Stimulated activated naive CD4-positive, alpha-beta T cell (primary cell): Measurements from ENCODE around the gene FRMD5.
"Not testable (repeated sequence)": the region's sequence is repeated elsewhere in the genome, so short reads cannot be mapped to it uniquely, and the experiment has no call there.

ENCODE experiments used
- DNase-seq, 6 experiments: peaks; one replicate each; lab custom pipeline; 2025; lab: John Stamatoyannopoulos, UW

The FRMD5 gene

GRCh38 chr15:44032820-44033219 lies 162.3 kb downstream of the FRMD5 start:
- DNase-seq, result not testable (repeated sequence)

GRCh38 chr15:44029940-44030568 lies 165.0 kb downstream of the FRMD5 start:
- DNase-seq, result no peak

DNA sequence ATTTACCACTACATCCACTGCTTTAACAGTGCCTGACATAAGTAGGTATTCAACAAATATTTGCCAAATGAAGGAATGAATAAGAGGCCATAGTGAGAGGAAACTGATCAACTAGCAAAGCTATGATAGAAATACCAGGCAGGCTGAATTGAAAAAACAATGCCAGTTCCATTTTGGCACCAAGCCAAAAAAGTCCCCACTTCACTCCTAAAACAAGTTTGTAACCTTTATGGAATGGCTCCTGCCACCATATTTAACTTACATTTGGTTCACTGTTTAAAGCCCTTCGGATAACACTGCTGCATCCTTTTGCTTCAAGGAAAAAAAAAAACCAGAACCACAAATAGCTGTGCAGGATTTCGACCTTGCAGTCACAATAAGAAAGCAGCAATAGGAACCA lies 166.1 kb downstream of the FRMD5 start:
- DNase-seq, result no peak

GRCh38 chr15:44028349-44028748 lies 166.7 kb downstream of the FRMD5 start:
- DNase-seq, result no peak

DNA sequence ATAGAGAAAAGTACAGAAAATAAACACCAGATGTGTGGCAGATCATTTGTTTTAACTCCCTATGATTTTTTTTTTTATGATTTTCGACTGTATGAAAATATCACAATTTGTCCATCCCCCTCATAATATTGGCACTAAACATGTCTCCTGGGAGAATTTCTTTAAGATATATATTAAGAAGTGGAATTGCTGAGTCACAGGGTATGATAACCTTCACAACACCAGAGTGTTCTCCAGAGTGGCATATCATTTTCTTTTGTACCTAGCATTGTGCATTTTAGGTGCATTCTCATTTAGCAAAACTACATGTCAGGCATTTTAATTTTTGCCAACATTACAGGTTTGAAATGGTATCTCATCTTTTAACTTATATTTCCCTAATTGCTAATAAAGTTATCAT lies 170.9 kb downstream of the FRMD5 start:
- DNase-seq, result no peak

DNA sequence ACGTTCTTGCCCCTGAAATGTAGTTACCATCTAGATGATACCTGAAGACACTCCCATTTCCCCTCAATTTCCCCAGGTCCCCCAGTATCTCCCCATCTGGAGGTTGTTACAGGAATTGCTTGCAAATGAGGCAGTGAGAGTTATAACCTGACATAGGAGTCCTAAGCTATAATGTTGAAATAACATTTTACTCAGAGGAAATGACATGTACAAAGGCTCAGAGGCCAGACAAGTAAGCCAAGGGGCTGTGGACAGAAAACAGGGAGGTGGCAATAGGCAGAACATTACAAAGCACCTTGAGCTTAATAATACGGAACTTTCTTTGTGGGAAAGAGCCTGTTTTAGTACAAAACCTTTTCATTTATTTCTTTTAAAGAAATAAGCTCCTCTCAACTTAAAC lies 171.9 kb downstream of the FRMD5 start:
- DNase-seq, result no peak

- DNase-seq, result no peak
These were observed 176.9 kb downstream of the FRMD5 start for GRCh38 chr15:44018151-44018550.

GRCh38 chr15:44015545-44016305 lies 179.3 kb downstream of the FRMD5 start:
- DNase-seq, result no peak

DNA sequence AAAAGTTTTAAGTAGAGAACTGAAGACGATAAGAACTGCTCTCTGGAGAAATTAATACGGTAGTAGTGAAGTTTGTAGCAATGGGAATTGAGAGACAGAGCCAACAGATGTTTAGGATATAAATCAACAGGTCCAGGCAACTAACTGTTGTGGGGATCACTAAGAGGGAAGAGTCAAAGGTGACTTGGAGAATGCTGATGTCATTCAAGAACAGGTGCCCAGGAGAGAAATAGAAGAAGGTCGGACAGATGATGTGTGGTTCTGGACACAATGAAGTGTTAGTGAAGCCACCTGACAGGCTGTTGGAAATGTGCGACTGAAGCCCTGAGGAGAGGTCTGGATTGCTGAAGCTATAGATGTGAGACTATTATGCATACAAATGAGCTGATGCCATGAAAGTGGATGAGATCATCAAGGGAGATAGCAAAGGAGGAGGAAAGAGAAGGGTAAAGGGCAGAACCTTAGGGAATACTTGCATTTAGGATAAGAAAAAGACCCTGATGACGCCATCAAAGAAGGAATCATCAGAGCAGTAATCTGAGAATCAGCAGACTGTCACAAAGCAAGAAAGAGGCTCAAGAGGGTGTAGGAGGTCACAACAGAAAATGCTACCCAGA lies 183.7 kb downstream of the FRMD5 start:
- no peak for DNase-seq

- no peak for DNase-seq
These were observed 185.0 kb downstream of the FRMD5 start for GRCh38 chr15:44010089-44010488.

- DNase-seq, result no peak
These were observed 186.0 kb downstream of the FRMD5 start for GRCh38 chr15:44009038-44009437.

DNA sequence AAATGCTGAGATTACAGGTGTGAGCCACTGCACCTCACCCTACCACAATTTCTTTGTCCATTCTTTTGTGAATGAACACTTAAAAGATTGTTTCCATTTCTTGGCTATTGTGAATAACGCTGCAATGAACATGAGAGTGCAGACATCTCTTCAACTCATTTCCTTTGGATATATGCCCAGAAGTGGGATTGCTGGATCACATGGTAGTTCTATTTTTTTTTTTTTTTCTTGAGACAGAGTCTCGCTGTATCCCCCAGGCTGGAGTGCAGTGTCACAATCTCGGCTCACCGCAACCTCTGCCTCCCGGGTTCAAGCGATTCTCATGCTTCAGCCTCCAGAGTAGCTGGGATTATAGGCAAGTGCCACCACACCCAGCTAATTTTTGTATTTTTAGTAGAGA lies 194.8 kb downstream of the FRMD5 start:
- DNase-seq, result not testable (repeated sequence)

- DNase-seq, result no peak
These were observed 196.5 kb downstream of the FRMD5 start for GRCh38 chr15:43998607-43999006.

GRCh38 chr15:43991206-43991605 lies 203.9 kb downstream of the FRMD5 start:
- DNase-seq, result no peak

DNA sequence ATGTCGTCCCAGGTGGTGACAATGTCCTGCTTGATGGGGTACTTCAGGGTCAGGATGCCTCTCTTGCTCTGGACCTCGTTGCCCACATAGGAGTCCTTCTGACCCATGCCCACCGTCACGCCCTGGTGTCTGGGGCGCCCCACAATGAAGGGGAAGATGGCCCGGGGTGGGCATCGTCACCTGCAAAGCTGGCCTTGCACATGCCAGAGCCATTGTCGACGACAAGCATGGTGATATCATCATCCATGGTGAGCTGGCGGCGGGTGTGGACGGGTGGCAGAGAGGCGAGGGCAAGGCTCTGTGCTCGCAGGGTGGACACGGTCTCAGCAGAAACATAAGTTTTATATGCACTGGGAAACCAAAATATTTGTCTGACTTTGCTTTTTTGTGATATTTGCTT lies 205.1 kb downstream of the FRMD5 start:
- no peak for DNase-seq

GRCh38 chr15:43988900-43989299 lies 206.2 kb downstream of the FRMD5 start:
- DNase-seq, result no peak

DNA sequence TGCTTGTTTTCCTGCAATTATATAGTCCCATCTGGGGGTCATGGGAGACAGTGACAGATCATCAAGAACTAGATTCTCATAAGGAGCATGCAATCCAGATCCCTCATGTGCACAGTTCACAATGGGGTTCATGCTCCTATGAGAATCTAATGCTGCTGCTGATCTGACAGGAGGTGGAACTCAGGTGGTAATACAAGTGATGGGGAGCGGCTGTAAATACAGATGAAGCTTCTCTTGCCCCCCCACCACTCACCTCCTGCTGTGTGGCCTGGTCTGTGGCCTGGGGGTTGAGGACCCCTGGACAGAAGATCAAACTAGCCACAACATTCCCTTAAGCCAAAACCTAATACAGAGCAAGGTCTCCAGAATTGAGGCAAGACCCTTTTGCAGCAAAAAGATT lies 207.1 kb downstream of the FRMD5 start:
- DNase-seq, result no peak

DNA sequence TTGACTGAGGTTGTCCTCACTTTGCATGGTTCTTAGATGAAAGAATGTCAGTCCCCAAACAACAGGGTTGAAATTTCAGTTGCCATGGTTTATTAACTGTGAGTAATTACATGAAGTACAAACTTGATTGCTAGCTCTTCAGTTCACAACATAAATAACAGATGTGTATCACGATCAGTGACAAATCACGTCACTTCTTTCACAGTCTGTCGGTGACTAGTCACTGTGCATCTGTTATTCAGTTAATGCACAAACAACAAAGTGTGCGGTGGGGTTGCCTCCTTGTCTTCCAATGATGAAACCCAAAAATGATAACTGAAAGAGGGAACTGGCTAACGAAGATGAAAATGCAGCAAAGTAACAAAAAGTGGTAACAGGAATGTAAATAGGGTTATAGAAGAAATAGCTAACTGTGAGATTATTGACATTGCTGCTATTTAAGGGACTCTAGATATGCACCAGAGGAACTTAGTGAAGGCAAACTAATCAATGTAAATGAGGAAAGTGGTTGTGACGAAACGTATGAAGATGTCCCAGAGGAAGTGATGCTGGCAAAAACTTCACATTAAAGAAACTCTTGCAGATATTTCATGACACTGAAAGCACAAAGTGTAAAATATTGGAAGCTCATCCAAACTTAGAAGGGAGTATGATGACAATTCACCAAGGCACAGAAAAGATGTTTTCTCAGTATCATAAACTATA lies 208.9 kb downstream of the FRMD5 start:
- no peak for DNase-seq

DNA sequence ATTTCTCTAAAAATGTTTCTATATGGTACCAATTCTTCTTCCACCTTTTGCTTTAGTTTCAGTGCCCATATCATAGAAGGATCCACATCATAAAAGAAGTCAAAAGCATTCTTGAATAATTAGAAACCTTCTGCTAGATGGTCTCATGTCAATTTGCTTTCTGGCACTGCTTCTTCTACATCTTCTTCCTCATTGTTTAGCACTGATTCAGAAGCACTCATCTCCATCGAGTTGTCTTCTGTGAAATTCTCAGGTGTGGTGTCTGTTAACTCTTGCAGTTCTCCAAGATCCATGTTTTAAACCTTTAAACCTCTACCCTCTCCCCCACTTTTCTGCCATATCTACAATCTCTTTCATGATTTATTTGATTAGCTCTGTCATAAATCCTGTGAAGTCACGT lies 213.5 kb downstream of the FRMD5 start:
- no peak for DNase-seq

GRCh38 chr15:43977072-43977884 lies 217.8 kb downstream of the FRMD5 start:
- peak in 1 of 6 experiments; percentile 4 for DNase-seq

GRCh38 chr15:43975770-43976169 lies 219.3 kb downstream of the FRMD5 start:
- DNase-seq, result no peak

GRCh38 chr15:43975326-43975725 lies 219.7 kb downstream of the FRMD5 start:
- no peak for DNase-seq
